ENCODE data around the gene PDE5A.
"Not testable (repeated sequence)": the region's sequence is repeated elsewhere in the genome, so short reads cannot be mapped to it uniquely, and the experiment has no call there.

Gene PDE5A

GRCh38 chr4:119471259-119471658 lies 157.3 kb downstream of the PDE5A start:
- no peak for DNase-seq (ENCODE audit: low read depth in 2 of 2)

DNA sequence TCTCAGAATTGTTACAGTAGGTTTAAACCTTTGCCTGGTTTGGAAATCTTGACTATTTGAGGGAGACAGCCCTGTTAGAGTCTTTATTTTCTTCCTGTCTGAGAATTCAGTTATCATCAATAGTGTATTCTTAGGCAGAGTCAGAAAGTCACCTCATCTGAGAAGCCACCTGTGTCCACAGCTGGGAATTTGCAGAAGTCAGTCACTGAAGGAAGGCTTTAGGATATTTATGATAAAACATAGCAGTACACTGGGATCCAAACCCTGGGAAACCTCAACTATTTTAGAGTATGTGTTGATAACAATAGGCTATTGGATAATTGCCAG lies 157.9 kb downstream of the PDE5A start:
- not testable (repeated sequence) for DNase-seq (ENCODE audit: low read depth in 2 of 2)

DNA sequence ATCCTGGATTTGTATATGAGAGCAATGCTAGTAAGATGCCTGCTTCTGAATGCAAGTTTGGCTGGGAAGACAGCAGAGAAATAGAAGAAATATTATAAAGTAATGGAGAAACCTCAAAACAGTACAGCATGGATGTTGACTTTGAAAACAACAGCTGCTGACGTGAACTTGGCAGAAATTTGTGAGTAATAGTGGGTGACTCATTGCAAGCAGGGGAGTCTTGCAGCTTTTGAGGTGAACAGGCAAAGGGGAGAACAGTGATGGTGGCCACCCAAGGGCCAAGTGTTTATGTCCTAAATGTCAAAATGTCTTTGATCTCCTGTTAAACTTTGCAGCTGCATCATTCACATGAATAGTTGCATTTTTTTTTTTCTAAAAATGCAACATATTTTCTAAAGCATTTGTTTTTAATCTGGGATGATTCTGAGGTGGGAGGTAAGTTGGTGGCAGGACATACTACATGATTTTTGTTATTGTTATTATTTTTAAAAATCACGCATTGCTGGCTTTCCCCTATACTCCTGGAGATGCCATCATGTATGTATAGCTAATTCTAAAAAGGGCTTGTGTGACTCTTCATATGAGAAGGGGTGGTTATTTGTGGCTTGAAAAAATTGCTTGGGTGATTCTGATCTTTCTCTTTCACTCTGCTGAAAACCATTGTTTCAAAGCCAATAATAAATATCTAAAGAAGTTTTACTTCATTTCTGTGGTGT lies 158.4 kb downstream of the PDE5A start:
- DNase-seq (ENCODE audit: low read depth in 2 of 2): peak in 1 of 2 experiments; percentile 12

DNA sequence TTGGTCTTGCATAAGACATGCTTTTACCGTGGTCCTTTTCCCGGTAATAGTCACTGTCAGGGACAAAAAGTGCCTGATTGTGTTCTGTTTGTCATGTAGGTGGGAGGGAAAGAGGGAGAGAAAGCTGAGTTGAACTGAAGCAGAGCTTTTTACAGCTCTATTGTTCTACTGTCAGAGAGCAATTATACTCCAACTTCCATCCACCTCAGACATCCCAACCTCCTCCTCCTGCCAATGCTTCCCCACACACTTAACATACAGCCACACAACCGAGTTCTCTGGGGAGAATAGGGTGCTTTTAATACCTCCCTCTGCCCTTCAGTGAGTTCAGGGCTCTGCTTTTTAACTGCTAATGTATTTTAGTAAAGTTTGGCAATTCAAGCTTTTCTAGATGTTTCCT lies 159.6 kb downstream of the PDE5A start:
- not testable (repeated sequence) for DNase-seq (ENCODE audit: low read depth in 2 of 2)

GRCh38 chr4:119462733-119463132 lies 165.9 kb downstream of the PDE5A start:
- DNase-seq (ENCODE audit: low read depth in 2 of 2): not testable (repeated sequence)

DNA sequence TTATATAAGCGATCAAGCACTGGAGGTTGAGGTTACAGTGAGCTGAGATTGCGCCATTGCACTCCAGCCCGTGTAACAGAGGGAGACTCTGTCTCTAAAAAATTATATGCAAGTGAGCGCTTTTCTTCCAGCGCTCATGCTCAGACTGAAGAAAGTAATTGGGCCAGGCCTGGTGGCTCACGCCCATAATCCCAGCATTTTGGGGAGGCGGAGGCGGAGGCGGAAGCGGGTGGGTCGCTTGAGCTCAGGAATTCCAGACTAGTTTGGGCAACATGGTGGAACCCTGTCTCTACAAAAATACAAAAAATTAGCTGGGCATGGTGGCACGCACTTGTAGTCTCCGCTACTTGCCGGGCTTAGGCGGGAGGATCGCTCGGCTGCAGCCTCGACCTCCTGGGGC lies 172.9 kb downstream of the PDE5A start:
- peak in 1 of 2 experiments; percentile 2 for DNase-seq (ENCODE audit: low read depth in 2 of 2)

GRCh38 chr4:119454491-119455270 lies 173.9 kb downstream of the PDE5A start:
- DNase-seq (ENCODE audit: low read depth in 2 of 2): peak; percentile 97

GRCh38 chr4:119454151-119454490 lies 174.5 kb downstream of the PDE5A start:
- DNase-seq (ENCODE audit: low read depth in 2 of 2): not testable (repeated sequence)

GRCh38 chr4:119453286-119453685 lies 175.3 kb downstream of the PDE5A start:
- not testable (repeated sequence) for DNase-seq (ENCODE audit: low read depth in 2 of 2)

DNA sequence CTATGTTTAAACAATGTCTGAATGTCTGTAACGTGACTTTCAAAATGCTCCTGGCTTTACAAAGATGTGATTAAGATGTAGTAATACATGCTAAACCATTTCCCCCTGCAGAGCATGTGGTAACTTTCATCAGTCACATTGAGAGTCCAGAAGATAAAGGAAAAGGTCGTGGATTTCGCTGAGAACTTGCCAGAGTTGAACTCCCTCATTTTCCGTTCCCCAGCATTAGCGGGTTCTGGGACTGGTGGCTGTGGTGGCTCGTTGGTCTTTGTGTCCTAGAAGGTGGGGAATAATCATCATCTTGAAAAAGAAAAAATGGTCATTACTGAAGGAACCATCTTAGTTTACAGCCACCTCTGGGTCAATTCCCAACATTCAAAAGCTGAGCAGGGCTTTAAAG lies 178.8 kb downstream of the PDE5A start:
- not testable (repeated sequence) for DNase-seq (ENCODE audit: low read depth in 2 of 2)
